ENCODE results near the gene CUX1. TPM values are rescaled to one million over a fixed set of nuclear protein-coding genes. Genes with fewer than 3 reads are reported as not detected.

CUX1 gene
- total and polyA plus RNA-seq, 2 of the 13 experiments (the other 11 are each of a cell fraction or from before 2014, with no cell fraction given) = 13.7 to 14.9 TPM

DNA sequence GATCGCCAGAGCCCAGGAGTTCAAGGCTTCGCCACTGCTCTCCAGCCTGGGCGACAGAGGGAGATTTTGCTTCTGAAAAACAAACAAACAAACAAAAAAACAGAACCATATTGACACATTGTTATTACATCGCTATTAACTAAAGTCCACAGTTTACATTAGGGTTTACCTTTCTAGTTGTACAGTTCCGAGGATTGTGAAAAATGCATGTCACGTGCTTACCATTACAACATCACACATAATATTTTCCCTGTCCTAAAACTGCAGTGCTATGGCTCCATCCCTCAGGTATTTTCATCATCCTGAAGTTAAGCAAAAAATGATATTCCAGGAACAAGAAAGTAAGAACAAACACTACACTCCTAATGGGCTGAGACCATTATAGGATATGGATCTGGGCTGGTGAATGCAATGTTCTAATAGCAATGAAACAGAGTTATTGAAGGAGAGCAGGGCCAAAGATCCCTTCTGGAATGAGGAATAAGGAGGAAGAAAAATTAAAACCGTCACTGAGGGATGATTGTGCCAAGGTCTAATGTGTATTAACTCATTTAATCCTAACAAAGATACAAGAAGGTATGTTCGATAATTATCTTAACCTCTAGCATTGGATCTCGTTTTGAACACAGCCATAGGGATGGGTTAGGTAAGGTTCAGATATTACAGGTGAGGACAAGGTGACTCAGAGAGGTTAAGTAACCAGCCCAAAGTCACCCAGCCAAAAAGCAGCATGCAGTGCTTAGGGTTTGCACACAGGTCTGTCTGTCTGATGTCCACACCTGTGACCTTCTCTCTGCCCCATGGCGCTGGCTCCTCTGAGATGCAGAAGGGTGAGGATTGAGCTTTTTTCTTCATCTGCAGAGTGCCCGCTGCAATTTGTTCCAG lies 14.0 kb upstream of the CUX1 start:
- POLR2A ChIA-PET = no interaction called here
- no peak for ATAC-seq
- peak; percentile 45 for DNase-seq (ENCODE audit: low spot score)
- no peak overlapping the region for H3K4me3 ChIP-seq (replicated peaks in 1 of 3; ENCODE audit: insufficient read depth in 1 of 3, low read depth in 2 of 3, low read length in 3 of 3)
- BruUV-seq (replicated peaks) = no TSS peak
- peaks cover 1 to 25% of the 10 kb centered on the region in 2 experiments; a peak in 3 of 5 replicates for H3K27me3 ChIP-seq (ENCODE audit: control insufficient read depth in 1 of 2, insufficient read depth in 2 of 2, low read length in 2 of 2)
- FAIRE-seq = no peak
- H4K20me1 ChIP-seq (ENCODE audit: insufficient read depth, low read length) = no peaks in the 10 kb centered on the region
- no peak overlapping the region for H3K9ac ChIP-seq (ENCODE audit: insufficient read depth, low read depth, low read length)
- no peak overlapping the region for H3K27ac ChIP-seq (ENCODE audit: extremely low read length, insufficient read depth, low read length)
- no peak overlapping the region for H3K4me2 ChIP-seq (ENCODE audit: low read depth, low read length)
- no peaks in the 10 kb centered on the region for H3K9me3 ChIP-seq (ENCODE audit: low read length)
- intact Hi-C loops (cut with micrococcal nuclease; ENCODE audit: unreplicated experiment) = no loop called here
- H2AFZ ChIP-seq (ENCODE audit: low read length) = no peak overlapping the region
- CTCF ChIA-PET (ENCODE audit: low intra/inter-chr PET ratio, low total read pairs) = no interaction called here
- WGBS (ENCODE audit: low lambda C conversion rate) = 12% methylated on average over 11 of the region's 11 CpGs
- no peaks in the 10 kb centered on the region for H3K79me2 ChIP-seq (ENCODE audit: insufficient read depth, low read length)
- no peaks in the 10 kb centered on the region for H3K36me3 ChIP-seq (replicated peaks in 1 of 2; ENCODE audit: control insufficient read depth in 1 of 2, insufficient read depth in 2 of 2, low read length in 2 of 2)
- H3K4me1 ChIP-seq (ENCODE audit: insufficient read depth, low read length) = peaks cover 19% of the 10 kb centered on the region
- in situ Hi-C loops (cut with HindIII; ENCODE audit: extremely low pct_ligation_motif_present, low pct_unique_long_range_greater_than_20kb) = no loop called here
- TF ChIP-seq NFYB (CRISPR knock-in tag; IDR thresholded peaks at IDR 0.05) = no peak
- no peak for TF ChIP-seq HCFC1 (IDR thresholded peaks at IDR 0.05; ENCODE audit: low read depth, low read length)
- TF ChIP-seq MTF1 (CRISPR knock-in tag; IDR thresholded peaks at IDR 0.05) = no peak
- TF ChIP-seq ZFAT (CRISPR knock-in tag; conservative IDR thresholded peaks at IDR 0.05) = no peak
- TF ChIP-seq RFXAP (CRISPR knock-in tag; IDR thresholded peaks at IDR 0.05; ENCODE audit: borderline replicate concordance) = no peak
- TF ChIP-seq SATB2 (CRISPR knock-in tag; IDR thresholded peaks at IDR 0.05) = no peak
- TF ChIP-seq RAD21 (CRISPR knock-in tag; IDR thresholded peaks at IDR 0.05) = no peak
- no peak for TF ChIP-seq FOXP1 (IDR thresholded peaks at IDR 0.05)
- TF ChIP-seq FOXP1 (CRISPR knock-in tag; IDR thresholded peaks at IDR 0.05) = peak; percentile 59
- no peak for TF ChIP-seq ZNF224 (CRISPR knock-in tag; IDR thresholded peaks at IDR 0.05)
- TF ChIP-seq ELF4 (CRISPR knock-in tag; IDR thresholded peaks at IDR 0.05; ENCODE audit: borderline replicate concordance) = no peak
- TF ChIP-seq, protein P1, sequence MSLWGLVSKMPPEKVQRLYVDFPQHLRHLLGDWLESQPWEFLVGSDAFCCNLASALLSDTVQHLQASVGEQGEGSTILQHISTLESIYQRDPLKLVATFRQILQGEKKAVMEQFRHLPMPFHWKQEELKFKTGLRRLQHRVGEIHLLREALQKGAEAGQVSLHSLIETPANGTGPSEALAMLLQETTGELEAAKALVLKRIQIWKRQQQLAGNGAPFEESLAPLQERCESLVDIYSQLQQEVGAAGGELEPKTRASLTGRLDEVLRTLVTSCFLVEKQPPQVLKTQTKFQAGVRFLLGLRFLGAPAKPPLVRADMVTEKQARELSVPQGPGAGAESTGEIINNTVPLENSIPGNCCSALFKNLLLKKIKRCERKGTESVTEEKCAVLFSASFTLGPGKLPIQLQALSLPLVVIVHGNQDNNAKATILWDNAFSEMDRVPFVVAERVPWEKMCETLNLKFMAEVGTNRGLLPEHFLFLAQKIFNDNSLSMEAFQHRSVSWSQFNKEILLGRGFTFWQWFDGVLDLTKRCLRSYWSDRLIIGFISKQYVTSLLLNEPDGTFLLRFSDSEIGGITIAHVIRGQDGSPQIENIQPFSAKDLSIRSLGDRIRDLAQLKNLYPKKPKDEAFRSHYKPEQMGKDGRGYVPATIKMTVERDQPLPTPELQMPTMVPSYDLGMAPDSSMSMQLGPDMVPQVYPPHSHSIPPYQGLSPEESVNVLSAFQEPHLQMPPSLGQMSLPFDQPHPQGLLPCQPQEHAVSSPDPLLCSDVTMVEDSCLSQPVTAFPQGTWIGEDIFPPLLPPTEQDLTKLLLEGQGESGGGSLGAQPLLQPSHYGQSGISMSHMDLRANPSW (CRISPR knock-in tag; IDR thresholded peaks at IDR 0.05; ENCODE audit: borderline replicate concordance) = no peak
- TF ChIP-seq, protein P2, sequence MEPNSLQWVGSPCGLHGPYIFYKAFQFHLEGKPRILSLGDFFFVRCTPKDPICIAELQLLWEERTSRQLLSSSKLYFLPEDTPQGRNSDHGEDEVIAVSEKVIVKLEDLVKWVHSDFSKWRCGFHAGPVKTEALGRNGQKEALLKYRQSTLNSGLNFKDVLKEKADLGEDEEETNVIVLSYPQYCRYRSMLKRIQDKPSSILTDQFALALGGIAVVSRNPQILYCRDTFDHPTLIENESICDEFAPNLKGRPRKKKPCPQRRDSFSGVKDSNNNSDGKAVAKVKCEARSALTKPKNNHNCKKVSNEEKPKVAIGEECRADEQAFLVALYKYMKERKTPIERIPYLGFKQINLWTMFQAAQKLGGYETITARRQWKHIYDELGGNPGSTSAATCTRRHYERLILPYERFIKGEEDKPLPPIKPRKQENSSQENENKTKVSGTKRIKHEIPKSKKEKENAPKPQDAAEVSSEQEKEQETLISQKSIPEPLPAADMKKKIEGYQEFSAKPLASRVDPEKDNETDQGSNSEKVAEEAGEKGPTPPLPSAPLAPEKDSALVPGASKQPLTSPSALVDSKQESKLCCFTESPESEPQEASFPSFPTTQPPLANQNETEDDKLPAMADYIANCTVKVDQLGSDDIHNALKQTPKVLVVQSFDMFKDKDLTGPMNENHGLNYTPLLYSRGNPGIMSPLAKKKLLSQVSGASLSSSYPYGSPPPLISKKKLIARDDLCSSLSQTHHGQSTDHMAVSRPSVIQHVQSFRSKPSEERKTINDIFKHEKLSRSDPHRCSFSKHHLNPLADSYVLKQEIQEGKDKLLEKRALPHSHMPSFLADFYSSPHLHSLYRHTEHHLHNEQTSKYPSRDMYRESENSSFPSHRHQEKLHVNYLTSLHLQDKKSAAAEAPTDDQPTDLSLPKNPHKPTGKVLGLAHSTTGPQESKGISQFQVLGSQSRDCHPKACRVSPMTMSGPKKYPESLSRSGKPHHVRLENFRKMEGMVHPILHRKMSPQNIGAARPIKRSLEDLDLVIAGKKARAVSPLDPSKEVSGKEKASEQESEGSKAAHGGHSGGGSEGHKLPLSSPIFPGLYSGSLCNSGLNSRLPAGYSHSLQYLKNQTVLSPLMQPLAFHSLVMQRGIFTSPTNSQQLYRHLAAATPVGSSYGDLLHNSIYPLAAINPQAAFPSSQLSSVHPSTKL (CRISPR knock-in tag; IDR thresholded peaks at IDR 0.05) = 0 out of 2 replicates have a peak, but pooled peaks have one; percentile 26
- TF ChIP-seq, protein P3, sequence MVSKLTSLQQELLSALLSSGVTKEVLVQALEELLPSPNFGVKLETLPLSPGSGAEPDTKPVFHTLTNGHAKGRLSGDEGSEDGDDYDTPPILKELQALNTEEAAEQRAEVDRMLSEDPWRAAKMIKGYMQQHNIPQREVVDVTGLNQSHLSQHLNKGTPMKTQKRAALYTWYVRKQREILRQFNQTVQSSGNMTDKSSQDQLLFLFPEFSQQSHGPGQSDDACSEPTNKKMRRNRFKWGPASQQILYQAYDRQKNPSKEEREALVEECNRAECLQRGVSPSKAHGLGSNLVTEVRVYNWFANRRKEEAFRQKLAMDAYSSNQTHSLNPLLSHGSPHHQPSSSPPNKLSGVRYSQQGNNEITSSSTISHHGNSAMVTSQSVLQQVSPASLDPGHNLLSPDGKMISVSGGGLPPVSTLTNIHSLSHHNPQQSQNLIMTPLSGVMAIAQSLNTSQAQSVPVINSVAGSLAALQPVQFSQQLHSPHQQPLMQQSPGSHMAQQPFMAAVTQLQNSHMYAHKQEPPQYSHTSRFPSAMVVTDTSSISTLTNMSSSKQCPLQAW (CRISPR knock-in tag; IDR thresholded peaks at IDR 0.05) = no peak
- peak; percentile 90 for TF ChIP-seq ZNF768 (CRISPR knock-in tag; IDR thresholded peaks at IDR 0.05)
- TF ChIP-seq PAF1 (CRISPR knock-in tag; IDR thresholded peaks at IDR 0.05) = no peak
